Ishikawa (cell line): ENCODE measurements around the gene DNASE1L2.

Source experiments
- CEBPB ChIP-seq: IDR thresholded peaks from 2 replicates; pipeline ENCODE4 v1.6.1; 2012
- CREB1 ChIP-seq: IDR thresholded peaks from 2 replicates; pipeline ENCODE4 v1.6.1; 2012; ENCODE audit warnings: low read depth
- EGR1 ChIP-seq: IDR thresholded peaks from 2 replicates; pipeline ENCODE4 v1.6.1; 2012
- EP300 ChIP-seq: IDR thresholded peaks from 2 replicates; pipeline ENCODE4 v1.6.1; 2012; ENCODE audit warnings: borderline replicate concordance
- NFIC ChIP-seq: IDR thresholded peaks from 2 replicates; pipeline ENCODE4 v1.6.1; 2012
- TAF1 ChIP-seq: IDR thresholded peaks from 2 replicates; pipeline ENCODE4 v1.6.1; 2012; ENCODE audit warnings: low read depth, mild to moderate bottlenecking
- ZBTB7A ChIP-seq: IDR thresholded peaks from 2 replicates; pipeline ENCODE4 v1.6.1; 2012; ENCODE audit warnings: low read depth
- TF ChIP-seq, protein P1 (sequence below): IDR thresholded peaks from 2 replicates; pipeline ENCODE4 v1.6.1; 2012
- TF ChIP-seq, protein P2 (sequence below): IDR thresholded peaks from 2 replicates; pipeline ENCODE4 v1.6.1; 2012; ENCODE audit warnings: low read depth, mild to moderate bottlenecking
- TF ChIP-seq, protein P3 (sequence below): IDR thresholded peaks from 2 replicates; pipeline ENCODE4 v1.6.1; 2012

DNA sequence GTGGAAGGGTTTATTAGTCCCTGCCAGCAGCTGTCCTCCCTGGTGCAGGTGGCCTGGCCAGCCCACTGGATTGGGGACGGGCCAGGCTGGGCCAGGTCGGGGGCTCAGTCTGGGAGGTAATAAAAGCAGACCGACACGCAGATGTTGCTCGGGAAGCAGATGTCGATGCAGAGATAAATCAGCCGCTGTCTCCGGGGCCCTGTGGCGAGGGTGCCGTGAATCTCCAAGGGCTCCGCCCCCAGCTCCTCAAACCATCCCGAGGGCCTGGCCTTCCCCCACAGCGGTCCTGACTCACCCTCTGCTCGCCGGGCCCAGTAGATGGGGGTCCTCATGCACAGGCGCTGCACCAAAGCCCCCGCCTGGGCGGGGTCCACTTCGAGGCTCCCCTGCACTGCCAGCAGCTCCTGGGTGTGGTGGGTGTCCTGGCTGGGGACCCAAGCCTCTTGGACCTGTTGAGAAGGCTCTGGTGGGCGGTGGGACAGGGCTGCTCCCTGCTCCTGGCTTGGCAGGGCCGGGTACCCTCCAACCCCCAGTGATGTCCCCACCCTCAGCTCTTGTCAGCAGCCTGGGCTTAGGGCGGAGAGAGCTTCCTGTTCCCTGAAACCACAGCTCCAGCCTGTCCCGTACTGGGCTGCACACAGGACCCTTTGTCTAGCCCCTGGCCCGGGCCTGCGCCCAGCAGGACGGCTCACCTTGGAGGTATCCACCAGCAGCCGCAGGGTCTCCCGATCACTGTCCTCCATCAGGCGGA lies 26.8 kb upstream of the DNASE1L2 start:
- no peak for TF ChIP-seq EGR1
- TF ChIP-seq ZBTB7A = no peak
- TF ChIP-seq CREB1 = no peak
- no peak for TF ChIP-seq EP300
- TF ChIP-seq, protein P1, sequence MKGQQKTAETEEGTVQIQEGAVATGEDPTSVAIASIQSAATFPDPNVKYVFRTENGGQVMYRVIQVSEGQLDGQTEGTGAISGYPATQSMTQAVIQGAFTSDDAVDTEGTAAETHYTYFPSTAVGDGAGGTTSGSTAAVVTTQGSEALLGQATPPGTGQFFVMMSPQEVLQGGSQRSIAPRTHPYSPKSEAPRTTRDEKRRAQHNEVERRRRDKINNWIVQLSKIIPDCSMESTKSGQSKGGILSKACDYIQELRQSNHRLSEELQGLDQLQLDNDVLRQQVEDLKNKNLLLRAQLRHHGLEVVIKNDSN = no peak
- TF ChIP-seq TAF1 = no peak
- TF ChIP-seq, protein P2, sequence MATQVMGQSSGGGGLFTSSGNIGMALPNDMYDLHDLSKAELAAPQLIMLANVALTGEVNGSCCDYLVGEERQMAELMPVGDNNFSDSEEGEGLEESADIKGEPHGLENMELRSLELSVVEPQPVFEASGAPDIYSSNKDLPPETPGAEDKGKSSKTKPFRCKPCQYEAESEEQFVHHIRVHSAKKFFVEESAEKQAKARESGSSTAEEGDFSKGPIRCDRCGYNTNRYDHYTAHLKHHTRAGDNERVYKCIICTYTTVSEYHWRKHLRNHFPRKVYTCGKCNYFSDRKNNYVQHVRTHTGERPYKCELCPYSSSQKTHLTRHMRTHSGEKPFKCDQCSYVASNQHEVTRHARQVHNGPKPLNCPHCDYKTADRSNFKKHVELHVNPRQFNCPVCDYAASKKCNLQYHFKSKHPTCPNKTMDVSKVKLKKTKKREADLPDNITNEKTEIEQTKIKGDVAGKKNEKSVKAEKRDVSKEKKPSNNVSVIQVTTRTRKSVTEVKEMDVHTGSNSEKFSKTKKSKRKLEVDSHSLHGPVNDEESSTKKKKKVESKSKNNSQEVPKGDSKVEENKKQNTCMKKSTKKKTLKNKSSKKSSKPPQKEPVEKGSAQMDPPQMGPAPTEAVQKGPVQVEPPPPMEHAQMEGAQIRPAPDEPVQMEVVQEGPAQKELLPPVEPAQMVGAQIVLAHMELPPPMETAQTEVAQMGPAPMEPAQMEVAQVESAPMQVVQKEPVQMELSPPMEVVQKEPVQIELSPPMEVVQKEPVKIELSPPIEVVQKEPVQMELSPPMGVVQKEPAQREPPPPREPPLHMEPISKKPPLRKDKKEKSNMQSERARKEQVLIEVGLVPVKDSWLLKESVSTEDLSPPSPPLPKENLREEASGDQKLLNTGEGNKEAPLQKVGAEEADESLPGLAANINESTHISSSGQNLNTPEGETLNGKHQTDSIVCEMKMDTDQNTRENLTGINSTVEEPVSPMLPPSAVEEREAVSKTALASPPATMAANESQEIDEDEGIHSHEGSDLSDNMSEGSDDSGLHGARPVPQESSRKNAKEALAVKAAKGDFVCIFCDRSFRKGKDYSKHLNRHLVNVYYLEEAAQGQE = no peak
- no peak for TF ChIP-seq CEBPB
- TF ChIP-seq, protein P3, sequence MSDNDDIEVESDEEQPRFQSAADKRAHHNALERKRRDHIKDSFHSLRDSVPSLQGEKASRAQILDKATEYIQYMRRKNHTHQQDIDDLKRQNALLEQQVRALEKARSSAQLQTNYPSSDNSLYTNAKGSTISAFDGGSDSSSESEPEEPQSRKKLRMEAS = no peak
- no peak for TF ChIP-seq NFIC
